DMS114 treated with DMSO at 0.1 percent for 48 hours (cell line): ENCODE measurements around the gene RGS8.
"Not testable (repeated sequence)": the region's sequence is repeated elsewhere in the genome, so short reads cannot be mapped to it uniquely, and the experiment has no call there.

ENCODE experiments used
- DNase-seq: peaks from one replicate; lab custom pipeline; 2025; ENCODE audit not compliant: unreplicated experiment; lab: John Stamatoyannopoulos, UW

Gene RGS8

DNA sequence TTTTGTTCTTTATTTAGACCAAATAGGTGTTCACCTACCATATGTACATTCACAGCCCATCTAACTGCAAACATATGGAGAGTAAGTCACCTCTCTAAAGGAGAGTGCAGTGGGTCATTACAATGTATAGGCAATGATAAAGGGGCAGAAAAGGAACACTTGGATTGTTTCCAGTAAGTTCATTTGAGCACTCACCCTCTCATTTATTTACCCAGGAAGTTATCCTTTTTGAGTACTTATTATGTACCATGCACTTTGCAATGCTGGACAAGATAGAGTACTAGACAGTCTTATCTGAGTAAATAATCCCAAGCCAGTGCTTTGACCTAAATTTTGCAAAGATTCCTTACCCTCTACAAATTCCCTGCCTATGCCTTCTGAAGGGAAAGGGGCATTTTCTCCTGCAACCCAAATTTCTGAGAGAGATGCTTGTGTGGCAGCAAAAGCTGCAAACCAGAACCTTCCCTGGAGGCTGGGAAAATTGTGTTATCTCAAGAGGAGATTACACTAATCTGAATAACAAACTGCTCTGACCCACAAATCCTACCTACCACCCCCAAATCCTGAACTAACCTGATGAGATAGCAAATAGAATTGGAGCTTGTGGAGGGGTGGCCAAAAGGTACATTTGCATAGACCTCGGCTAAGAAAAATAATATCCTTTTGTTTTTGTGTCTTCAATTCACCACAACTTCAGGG is 18.6 kb upstream of the RGS8 start:
- DNase-seq = no peak

DNA sequence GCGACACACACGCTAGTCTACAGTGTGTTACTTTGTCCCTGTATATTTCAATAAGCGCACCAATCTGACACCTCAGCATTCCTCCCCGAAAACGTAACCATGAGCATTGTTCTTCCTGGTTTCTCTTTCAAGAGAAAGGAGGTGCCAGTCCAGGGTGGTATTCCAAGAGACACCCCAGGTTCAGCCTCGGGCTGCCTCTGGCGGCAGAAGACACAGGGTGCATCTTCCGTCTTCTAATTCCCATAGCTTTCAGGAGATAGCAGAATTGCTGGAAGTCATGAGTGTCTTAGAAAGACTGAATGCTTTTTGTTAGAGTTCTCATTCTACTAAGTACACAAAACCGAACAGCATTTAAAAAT is 15.9 kb upstream of the RGS8 start:
- no peak for DNase-seq

DNA sequence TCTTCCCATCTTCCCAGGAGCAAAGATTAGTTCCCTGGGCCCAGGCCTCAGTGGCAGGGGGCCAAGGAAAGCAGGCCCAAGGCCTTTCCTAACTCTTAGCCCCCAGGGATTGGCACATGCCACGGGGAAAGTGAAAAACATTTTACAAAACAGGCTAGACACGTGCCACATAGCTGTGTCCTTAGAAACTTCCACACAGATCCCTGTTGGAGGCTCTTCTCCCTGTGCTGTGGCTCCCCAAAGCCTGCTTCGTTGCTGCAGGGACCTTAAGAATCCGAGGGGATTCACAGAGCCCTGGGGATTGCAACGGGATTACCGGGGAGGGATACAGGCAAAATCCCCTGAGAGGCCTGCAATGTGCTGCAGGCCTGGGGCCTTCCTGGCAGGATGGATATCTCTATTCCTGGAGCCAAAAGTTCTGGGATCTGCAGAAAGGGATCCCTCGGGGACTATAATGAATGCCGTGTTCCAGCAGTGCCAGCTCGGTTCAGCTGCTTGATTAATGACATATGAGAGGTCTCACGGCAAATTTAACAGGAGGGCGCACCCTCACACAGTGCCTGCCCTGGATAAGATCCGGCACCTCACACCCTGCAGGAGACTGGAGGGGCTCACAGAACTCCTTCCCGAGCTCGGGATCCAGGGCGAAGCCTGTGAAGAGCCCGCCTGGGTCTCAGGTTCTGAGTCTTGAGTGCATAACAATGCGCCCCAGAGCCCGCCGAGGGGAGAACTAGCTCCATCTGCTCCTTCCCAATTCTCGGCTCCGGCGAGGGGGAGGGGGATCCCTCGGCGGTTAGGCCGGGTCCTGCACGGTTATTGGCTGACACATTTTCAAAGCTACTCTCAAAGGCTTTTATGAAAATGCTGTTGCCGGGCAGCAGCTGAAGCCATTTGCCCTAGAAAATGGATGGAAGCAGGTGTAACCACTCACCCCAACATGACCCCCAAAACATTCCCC is 15.3 kb upstream of the RGS8 start:
- DNase-seq = no peak

DNA sequence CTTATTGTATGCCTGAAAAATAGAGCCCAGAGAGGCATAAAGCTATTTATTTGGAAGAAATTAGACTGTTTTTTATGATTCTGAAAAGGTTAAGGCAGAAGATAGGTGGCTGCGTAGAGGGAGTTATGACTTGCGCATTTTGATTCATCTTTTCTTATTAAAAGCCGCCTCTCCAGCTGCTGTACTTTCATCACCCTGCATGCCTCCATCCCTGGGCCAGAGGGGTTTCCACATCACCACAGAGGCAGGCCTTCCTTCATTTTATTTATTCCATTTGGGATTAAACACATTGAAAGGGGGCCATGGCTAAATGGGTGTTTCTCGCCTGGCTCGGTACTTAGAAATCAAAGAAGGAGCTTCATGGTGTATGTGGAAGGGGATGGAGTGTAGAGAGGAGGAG is 14.6 kb upstream of the RGS8 start:
- no peak for DNase-seq

DNA sequence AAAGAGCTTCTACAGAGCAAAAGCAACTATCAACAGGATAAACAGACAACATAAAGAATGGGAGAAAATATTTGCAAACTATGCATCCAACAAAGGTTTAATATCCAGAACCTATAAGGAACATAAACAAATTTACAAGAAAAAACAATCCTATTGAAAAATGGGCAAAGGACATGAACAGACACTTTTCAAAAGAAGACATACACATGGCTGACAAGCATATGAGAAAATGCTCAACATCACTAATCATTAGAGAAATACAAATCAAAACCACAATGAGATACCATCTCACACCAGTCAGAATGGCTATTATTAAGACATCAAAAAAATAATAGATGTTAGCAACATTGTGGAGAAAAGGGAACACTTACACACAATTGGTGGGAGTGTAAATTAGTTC is 8.8 kb upstream of the RGS8 start:
- not testable (repeated sequence) for DNase-seq

DNA sequence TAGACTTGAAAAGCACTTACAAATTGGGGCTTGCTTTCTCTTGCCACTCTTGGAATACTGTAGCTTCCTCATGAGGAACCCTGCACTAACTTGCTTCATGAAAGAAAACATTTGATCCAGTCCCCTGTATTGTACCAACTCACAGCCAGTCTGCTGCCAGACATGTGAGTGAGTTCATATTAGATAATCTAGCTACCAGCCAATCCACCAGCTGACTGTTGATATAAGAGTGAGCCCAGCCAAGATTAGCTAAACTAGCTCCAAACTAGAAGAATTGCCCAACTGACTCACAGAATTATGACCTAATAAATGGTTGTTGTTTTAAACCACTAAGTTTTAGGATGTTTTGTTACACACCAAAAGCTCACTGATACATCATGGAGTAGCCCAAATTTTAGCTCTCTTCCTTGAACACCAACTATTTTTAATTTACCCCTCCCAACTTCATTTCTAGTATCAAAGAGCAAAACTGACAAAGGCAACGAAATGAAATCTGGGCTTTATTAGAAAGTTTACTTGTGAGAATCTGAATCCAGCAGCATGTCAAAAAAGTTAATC is 6.6 kb upstream of the RGS8 start:
- DNase-seq = no peak

DNA sequence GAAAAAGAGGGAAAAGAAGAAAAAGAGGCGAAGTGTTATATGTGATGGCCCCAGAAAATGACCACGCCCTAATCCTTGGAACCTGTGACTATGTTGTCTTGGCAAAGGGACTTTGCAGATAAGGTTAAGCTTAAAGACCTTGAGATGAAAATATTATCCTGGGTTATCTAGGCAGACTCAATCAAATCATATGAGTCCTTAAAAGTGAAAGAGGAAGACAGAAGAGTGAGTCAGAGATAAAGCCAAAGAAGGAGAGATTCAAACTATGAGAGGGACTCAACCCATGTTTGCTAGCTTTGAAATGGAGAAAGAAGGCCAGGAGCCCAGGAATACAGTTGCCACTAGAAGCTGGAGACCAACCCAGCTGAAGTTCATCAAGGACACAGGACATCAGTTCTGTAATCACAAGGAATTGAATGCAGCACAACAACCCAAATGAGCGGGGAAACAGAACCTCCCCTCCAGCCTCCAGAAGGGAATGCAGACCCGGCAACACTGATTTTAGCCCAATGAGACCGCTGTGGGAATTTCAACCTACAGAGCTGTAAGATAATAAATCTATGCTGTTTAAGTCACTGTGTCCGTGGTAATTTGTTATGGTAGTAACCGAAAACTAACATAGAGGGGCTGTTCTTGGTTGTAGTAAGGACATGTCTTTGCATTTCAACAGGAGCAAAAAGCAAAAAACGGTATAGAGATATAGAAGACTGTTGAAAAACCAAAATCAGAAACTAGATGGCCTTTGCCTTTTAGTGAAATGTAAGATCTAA is 4.2 kb upstream of the RGS8 start:
- DNase-seq = no peak

DNA sequence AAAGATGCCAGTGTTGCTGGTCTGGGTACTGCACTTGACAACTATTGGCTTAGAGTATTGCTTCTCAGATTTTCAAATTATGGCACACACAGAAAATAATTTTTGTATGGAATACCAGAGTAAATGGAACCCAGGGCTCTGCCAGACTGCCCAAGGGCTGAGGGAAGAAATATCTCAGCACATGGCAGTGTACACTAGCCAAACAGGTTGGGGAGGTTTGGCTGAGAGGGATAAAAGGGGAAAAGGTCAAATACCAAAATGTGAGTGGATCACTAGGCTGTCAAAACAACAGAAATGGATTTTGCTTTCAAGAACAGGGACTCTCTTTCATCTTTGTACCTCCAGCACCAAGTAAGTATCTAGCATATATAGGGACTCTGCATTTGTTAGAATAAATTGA is 3.0 kb upstream of the RGS8 start:
- DNase-seq = no peak

DNA sequence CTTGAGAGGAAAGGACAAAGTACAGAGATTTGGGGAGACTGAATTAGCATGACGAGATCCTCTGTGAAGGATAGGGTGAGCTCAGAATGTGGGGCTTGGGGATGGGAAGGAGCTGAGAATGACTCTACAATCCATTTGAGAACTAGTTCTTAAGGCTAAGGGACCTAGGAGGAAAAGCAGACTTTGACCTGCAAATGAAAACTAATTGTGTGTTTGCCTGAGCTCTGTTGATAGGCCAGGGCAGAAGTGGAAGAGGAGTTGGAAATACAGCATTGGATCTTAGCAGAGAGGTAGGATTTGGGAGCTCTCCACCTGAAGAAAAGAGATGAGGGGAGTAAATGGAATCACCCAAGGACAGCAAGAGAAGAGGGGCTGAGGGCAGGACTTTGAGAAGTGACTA is 2.1 kb upstream of the RGS8 start:
- DNase-seq = no peak

DNA sequence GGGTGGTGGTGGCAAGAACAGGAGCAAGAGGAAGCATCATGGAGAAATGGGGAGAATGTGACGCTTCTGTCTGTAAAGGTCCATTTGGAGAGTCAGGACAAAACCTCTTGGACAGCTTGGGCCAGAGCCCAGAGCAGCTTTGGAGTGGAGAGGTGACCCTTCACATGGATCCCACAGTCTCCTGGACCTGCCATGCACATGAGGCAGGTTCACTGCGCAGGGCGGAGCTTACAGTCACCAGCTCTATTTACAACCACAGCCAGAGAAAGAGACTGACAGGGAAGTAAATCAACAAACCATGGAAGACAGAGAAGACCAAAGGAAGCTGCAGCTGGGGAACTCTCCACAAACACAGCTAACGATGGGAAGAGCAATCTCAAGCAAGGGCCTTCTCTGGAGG is 828 bp upstream of the RGS8 start:
- no peak for DNase-seq

DNA sequence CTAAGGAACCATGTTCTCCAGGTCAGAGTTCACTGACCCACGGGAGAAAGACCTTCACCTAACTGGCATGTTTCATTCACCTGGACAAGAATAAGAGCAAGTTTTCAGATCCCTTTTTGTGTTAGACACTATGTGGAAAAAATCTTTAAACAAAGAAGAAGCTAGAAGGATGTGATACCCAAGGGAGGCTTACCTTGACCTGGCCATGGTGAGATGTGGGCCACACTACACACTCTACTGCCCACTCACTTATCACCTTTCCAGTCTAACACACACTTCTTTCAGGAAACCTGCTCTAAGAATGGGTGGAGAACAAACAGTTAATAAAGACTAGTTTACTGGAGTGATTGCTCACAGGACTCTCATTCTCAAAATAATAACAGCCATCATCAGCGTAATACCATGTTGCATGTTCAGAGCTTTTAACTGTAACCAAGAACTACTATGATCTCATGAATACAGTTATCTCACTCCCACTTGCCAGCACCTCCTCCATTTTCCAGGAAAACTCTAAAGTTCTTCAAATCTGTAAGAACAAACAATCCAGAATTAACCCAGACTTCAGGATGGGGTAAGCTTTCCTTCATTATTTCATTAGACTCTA is 1.4 kb downstream of the RGS8 start:
- no peak for DNase-seq

DNA sequence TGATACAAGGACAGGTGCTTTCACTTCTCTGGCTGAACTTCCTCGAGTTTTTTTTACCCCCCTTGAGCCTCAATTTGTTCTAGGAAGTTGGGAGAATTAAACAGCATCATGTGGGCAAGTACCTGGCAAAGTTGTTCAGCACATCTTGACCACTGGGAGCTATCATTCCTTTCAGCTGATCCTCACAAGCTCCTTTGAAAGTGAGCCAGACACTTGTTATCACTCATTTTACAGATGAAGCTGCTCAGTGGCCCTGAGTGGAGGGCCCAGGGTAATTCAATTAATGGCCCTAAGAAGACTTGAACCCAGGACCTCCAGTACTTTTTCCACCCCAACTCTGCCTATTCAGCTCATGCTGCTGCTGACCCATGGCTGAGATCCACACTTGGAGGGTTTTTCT is 2.0 kb downstream of the RGS8 start:
- no peak for DNase-seq

DNA sequence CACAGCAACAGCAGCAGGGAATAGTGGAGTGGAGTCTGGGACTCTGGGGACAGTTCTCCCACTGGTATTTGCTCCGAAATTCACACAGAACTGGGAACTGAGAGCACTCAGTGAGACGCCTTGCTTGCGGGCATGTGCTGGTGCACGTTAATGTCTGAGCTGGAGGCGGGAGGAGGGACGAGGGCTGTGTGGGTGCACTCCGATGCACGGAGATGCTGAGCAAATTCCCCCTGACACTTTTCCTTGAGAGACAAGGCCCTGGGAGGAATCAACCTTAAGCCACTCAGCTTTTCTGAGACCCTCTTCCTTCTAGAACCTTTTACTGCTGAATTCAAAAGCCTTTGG is 2.8 kb downstream of the RGS8 start:
- no peak for DNase-seq

DNA sequence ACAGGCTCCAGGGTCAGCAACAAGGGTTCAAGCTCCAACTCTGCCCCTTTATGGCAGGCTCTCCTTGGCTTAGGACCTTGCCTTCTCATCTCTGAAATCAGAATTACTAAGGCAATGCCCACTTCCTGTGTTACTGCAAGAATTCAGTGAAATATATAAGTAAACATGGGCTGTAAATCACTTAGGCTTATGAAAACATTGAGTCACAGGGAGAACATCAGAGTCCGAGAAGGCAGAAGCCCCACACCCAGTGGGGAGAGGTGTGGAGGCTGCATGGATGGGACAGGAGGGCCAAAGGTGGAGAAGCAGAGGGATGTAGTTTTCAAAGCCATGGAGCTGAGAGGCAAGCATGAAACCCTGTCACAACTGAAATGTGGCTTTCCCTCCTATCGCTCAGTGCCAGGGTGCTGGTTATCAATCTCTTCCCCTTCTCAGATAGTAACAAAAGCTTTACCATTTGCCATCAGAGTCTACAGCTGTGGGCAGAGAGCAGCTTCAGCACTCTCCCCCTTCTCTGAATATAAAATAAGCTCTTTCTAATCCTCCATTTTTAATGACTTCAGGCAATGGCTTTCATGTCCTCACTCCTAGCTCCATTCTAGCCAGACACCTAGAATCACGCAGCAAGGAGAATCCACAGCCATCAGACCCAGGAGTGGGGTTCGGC is 3.4 kb downstream of the RGS8 start:
- DNase-seq = no peak

DNA sequence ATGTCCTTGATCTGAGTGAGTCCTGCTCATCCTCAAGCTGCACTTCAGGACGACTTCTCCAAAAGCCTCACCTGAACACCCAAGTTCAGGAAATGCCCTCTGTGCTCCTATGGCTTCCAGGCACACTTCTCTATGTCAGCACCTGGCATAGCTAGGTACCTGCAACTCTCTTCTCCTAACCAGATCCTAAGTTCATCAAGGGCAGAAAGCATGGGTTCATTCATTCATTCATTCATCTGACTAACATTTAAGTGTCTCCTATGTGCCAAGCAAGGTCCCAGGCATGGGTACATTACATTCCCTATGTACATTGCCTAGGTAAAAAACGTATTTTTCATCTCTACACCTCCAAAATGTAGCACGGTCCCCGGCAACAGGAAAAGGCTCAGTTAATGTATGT is 4.0 kb downstream of the RGS8 start:
- DNase-seq = no peak

DNA sequence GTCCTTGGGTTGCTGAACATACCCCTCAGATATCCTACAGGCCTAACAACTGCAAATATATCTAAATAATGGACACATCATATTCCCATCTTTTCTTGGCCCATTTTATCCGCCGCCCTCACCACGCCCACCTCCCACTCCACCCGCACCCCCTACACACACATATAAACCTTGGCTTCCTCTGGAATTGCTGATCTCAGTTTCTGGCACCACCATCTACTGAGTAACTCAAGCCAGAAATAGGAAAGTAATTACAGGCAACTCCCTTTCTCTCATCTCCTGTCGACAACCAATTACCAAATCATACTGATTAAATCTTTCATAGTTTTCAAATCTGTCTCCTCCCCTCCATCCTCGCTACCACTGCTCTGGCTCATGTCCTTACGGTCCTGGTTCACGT is 4.7 kb downstream of the RGS8 start:
- no peak for DNase-seq

DNA sequence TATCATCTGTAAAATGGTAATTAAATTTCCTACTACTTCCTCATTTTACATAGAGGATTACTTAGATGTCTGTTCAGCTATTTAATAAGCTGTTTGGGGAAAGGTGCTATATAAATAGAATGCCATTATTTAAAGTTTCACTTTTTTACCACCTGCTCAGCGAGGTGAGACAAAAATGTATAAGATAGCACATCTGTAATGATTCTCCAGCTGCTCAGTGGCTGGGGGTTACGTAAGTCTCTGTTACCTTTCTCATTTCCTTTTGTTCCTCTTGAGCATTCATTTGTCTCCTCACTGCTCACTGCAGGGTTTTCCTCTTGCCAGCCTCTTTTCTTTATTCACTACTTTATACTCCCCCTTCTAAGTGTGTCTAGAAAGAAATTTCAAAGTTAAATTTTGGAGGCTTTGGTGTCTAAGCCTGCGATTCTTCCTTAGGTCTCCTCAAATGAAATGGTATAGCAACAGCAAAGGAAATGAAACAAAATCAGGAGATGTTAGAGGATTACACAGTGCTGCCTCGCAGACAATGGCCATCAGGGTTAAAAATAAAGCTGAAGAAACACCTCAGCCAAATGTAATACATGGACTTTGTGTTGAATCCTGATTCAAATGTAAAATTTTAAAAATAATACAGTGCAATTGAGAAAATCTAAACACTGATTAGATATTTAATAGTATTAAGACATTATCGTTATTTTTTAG is 6.8 kb downstream of the RGS8 start:
- no peak for DNase-seq

DNA sequence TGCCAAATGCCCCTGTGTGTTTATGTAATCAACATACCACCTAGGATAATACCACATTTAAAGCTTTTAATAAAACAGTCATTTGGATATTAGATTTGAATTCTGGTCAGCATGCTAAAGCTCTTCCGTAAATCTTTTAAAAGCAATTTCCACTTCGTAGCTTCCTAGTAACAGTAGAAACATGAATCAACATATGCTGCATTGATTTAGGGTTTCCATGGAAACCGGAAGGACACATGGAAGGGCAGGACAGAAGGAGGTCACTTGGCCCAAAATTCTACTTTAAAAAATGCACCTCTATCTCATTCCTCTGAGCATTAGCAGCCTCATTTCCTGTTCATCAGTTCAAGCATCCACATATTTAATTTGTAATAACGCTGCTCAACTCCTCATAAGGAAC is 8.1 kb downstream of the RGS8 start:
- DNase-seq = no peak

DNA sequence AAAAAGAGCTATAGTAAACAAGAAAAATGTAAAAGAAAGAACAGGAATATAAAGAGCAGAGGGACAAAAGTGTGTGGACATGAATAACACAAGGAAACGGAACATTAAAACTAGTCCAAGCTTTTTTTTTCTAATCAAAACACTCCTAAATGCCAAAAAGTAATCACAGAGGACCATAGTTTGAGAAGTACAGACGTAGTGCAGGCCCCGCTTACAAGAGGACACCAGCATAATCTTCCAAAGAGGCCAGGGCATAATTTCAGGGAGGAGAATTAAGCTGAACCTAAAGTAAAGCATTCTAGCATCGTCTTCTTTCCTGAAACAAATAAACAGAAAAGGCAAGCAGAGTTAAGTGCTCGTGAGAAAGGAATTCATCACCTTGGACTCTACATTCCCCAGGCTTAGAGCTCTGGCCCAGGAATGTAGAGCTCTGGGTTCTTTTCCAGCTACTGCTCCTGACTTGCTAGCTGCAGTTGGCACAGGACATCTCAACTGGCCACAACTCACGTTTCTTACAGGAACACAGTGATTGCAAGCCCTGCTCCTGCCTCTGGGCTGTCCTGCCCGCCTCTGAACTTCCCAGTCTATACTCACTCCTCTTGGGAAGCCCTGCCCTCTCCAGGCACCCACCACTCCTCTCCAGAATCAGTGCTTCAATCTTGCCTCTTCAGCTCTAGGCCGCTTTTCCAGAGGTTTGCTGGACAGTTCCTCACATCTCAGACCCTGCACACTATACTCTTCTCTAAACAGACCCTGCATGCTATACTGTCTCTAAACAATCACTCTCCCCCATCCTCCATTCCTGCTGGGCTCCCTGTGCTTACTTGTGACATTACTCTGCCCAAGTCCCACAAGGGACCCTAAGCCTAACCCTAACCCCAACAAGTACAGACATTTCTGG is 9.8 kb downstream of the RGS8 start:
- no peak for DNase-seq
